Dendritic cell treated with granulocyte-macrophage colony-stimulating factor and Interleukin-4, amounts not matched to agents 40 ng/mL and 50 ng/mL, for 4 days (primary cell): ENCODE measurements around the gene IGFN1.

ENCODE experiments used
- H3K27ac Mint-ChIP-seq: one replicate; pipeline ENCODE4 v1.8.0; 2022; ENCODE audit warnings: mild to moderate bottlenecking, mixed read lengths
- H3K27me3 Mint-ChIP-seq: one replicate; pipeline ENCODE4 v1.8.0; 2022; ENCODE audit warnings: mild to moderate bottlenecking, mixed read lengths
- H3K36me3 Mint-ChIP-seq: one replicate; pipeline ENCODE4 v1.8.0; 2022; ENCODE audit warnings: low read depth, mixed read lengths
- H3K4me1 Mint-ChIP-seq: one replicate; pipeline ENCODE4 v1.8.0; 2022; ENCODE audit warnings: low read depth, mixed read lengths
- H3K4me3 Mint-ChIP-seq: one replicate; pipeline ENCODE4 v1.8.0; 2022; ENCODE audit warnings: mild to moderate bottlenecking, moderate library complexity, mixed read lengths
- H3K9me3 Mint-ChIP-seq: one replicate; pipeline ENCODE4 v1.8.0; 2022; ENCODE audit warnings: mixed read lengths
- intact Hi-C: fragments of 100-400 bp; cut with micrococcal nuclease; formaldehyde crosslinking; loops from one replicate; pipeline ENCODE4 v1.15.0; 2022

IGFN1 gene

DNA sequence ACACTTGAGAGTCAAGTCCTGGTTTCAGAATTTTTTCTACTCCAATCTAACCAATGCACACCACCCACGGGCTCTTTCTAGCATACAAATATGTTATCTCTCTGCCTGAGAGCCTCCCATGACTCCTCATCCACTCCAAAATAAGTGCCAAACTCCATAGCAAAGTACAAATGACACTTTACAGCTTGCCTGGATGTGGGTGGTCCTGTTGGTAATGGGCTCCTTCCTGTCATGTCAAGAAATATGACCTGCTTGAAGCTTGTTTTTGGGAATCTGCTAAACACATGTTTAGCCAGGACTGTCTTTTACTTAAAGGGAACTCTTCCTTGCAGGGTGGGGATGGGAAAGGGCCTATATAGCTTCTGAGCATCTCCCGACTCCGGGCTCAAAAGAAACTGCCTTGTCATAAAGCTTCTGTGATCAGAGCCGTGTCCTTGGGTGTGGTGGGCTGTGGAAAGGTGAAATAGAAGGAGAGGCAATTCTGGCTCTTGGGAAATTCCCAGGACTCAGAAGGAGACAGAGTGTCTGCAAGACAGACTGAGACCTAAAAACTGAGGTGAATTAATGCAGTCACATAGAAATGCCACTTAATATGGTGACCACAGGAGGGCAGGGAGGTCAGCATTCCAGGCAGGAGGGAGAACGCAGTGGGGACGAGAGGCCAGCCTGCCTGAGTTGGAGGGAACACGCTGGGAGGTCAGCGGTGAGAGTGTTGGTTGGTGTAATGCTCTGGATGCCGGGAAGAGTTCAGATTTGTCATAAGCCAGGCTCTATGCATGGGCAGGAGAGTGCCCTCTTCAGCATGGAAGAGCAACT lies 6.1 kb upstream of the IGFN1 start:
- Mint-ChIP-seq H3K9me3 (peaks cover under 1% of the 10 kb centered on the region), H3K36me3 (no peaks in the 10 kb centered on the region), H3K4me1 (peaks cover 20% of the 10 kb centered on the region), H3K4me3 (no peak overlapping the region), H3K27ac (no peak overlapping the region), H3K27me3 (peaks cover 8% of the 10 kb centered on the region)
- intact Hi-C loops, result no loop called here

DNA sequence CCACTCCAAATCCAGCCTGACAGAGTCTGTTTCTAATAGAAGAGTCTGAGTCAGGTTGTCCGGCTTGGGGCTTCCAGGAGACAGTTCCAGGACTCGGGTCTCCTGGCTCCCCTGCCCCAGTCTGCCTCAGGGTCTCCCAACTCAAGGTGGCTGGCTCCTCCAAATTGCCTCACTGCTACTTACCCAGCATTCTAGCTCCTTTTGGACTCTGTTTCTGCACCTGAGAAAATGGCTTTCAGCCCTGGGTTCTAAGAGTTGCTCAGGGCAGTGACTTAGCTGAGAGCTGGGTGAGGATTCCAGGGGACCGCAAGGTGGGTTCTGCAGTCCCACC lies 5.5 kb upstream of the IGFN1 start:
- no peak overlapping the region for H3K4me3 Mint-ChIP-seq
- H3K9me3 Mint-ChIP-seq, result no peaks in the 10 kb centered on the region
- peaks cover 15% of the 10 kb centered on the region for H3K4me1 Mint-ChIP-seq
- H3K36me3 Mint-ChIP-seq, result no peaks in the 10 kb centered on the region
- H3K27me3 Mint-ChIP-seq, result peaks cover 10% of the 10 kb centered on the region
- H3K27ac Mint-ChIP-seq, result no peak overlapping the region
- intact Hi-C loops, result no loop called here

DNA sequence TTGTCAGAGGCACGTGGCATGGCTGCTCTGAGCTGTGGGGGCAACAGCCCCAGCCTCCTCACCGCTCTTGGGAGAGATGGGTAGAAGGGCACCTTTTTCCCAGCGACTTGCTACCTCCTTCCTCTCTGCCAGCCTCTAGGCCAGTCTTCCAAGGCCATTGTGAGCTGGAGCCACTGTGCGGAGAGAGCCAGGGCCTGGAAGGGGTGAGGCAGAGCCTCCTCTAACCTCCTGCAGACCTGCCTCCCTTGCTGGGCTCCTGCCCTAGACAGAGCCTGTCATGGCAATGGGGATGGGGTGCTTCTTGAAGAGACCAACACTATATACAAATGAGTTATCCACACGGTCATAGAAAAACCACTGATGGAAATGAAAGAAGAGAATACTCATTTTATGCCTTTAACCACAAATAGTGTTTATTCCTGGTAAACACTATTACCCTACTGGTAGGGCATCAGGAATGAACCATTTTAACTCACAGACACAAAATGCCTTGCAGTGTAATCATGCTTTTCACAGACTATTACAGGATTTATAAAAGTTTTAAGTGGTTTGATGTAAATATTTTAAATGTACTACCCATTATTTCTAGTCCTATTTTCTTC lies 5.0 kb upstream of the IGFN1 start:
- no peak overlapping the region for H3K27ac Mint-ChIP-seq
- no peaks in the 10 kb centered on the region for H3K36me3 Mint-ChIP-seq
- H3K4me3 Mint-ChIP-seq, result no peak overlapping the region
- H3K4me1 Mint-ChIP-seq, result peaks cover 9% of the 10 kb centered on the region
- intact Hi-C loops, result no loop called here
- no peaks in the 10 kb centered on the region for H3K9me3 Mint-ChIP-seq
- peaks cover 13% of the 10 kb centered on the region for H3K27me3 Mint-ChIP-seq

DNA sequence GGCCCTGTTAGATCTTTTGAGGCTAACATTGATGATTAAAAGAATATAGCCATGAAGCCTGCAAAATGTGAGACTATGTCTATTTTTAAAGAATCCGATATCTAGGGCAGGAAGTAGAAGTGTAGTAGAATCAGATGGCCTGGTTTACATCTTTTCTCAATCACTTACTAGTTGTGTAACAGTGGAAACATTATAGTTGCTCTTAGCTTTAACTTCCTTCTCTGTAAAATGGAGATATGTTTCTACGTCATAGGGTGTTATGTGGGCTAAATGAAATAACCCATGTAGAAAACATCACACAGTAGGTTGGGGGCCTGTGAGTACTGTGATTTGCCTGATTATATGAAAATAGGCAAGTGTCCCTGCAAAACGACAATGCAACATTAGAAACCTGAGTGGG lies 4.4 kb upstream of the IGFN1 start:
- H3K27me3 Mint-ChIP-seq, result peaks cover 13% of the 10 kb centered on the region
- no peak overlapping the region for H3K4me3 Mint-ChIP-seq
- H3K27ac Mint-ChIP-seq, result no peak overlapping the region
- intact Hi-C loops, result no loop called here
- no peaks in the 10 kb centered on the region for H3K36me3 Mint-ChIP-seq
- H3K9me3 Mint-ChIP-seq, result no peaks in the 10 kb centered on the region
- H3K4me1 Mint-ChIP-seq, result peaks cover 5% of the 10 kb centered on the region

DNA sequence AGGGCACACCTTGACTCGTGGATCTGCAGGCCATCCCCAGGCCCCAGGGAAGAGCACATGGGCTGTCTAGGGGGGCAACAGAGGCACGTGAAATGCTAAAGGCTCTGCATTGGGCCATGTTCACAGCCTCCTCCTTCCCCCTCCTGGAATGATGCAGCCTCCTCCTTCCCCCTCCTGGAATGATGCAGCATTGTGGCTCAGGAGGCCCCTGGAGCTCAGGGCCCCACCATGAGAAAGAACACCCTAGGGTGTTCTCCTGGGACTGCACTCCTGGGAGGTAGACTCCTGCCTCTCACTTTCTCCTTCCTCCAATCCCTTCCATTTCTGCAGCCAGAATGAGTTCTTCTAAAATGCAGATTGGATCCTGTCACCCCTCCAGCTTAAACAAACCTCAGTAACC lies 1.5 kb upstream of the IGFN1 start:
- intact Hi-C loops, result no loop called here
- no peak overlapping the region for H3K27ac Mint-ChIP-seq
- no peaks in the 10 kb centered on the region for H3K36me3 Mint-ChIP-seq
- H3K4me1 Mint-ChIP-seq, result no peaks in the 10 kb centered on the region
- H3K27me3 Mint-ChIP-seq, result peaks cover 18% of the 10 kb centered on the region
- H3K9me3 Mint-ChIP-seq, result no peaks in the 10 kb centered on the region
- H3K4me3 Mint-ChIP-seq, result no peak overlapping the region

DNA sequence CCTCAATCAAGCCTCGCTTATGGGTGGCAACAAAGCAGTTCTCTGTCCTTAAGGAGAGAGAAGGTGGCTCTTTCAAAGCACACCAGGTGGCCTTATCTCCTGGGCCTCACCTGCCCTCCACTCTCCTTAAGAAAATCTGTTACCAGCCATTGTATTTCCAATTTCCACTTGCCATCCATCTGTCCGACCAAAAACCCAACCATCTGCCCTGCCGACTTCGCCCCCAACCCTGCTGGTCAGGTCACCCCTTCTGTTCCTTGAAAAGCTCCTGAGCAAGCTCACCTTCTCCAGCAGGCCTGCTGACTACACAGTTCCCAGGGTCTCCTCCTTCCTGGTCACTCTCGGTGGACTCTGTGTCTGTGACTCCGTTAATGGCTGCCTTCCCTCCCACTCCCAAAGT lies 619 bp upstream of the IGFN1 start:
- peaks cover 17% of the 10 kb centered on the region for H3K27me3 Mint-ChIP-seq
- no peak overlapping the region for H3K4me3 Mint-ChIP-seq
- no peaks in the 10 kb centered on the region for H3K36me3 Mint-ChIP-seq
- no peak overlapping the region for H3K27ac Mint-ChIP-seq
- intact Hi-C loops, result no loop called here
- H3K9me3 Mint-ChIP-seq, result no peaks in the 10 kb centered on the region
- H3K4me1 Mint-ChIP-seq, result no peaks in the 10 kb centered on the region

DNA sequence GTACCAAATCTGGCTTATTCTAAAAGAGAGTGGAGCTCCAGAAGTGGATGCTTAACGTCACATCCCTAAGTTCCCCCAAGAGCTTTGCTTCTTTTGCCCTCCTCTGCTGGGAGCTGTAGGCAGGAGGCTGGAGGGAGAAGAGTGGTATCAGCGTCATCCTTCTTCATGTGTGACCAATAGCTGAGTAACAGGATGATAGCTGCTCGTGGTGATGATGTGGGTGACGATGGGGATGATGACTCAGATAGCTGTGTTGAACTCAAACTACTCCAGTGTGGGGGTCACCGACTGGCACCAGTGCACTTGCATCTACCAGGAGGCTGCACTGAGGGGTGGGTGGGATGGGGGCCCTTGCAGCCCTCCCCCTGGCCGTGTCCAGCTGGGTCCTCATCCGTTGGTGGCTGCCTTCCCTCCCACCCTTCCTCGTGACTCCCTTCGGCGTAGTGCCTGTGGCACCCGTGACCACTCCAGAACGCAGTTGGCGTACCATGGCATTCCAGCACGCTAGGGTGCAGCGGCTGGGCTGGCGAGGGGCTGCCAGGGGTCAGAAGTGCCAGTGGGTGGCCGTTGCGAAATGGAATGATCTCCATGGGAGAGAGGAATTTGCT lies 1.1 kb downstream of the IGFN1 start:
- Mint-ChIP-seq H3K27ac (no peak overlapping the region), H3K9me3 (no peaks in the 10 kb centered on the region), H3K4me3 (no peak overlapping the region), H3K27me3 (peaks cover 17% of the 10 kb centered on the region), H3K4me1 (no peaks in the 10 kb centered on the region), H3K36me3 (no peaks in the 10 kb centered on the region)
- intact Hi-C loops, result no loop called here

DNA sequence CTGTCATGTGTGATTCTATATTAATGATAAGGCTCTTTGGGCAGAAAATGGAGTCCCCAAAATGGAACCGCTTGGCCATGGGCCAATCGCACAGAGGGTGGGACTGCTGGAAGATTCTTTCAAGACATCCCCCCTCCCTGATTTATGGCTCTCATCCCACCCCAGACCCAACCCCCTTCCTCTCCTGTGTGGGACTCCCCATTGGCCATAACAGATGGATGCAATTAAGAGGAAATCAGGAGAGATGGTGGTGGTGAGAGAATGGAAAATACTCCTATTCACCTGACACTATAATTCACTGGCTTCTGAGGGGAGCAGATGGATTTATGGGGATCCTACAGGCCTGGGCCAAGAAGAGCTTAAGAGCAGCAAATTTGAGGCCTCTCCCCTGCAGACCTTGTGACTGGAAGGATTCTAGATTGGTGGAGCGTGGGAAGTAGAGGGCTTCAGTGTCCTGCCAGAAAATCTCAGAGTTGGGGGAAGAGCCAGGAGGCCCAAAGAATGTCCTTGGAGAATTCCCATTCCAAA lies 1.7 kb downstream of the IGFN1 start:
- no peak overlapping the region for H3K4me3 Mint-ChIP-seq
- H3K36me3 Mint-ChIP-seq, result no peaks in the 10 kb centered on the region
- no peaks in the 10 kb centered on the region for H3K9me3 Mint-ChIP-seq
- H3K4me1 Mint-ChIP-seq, result no peaks in the 10 kb centered on the region
- H3K27me3 Mint-ChIP-seq, result peaks cover 17% of the 10 kb centered on the region
- H3K27ac Mint-ChIP-seq, result no peak overlapping the region
- intact Hi-C loops, result no loop called here

DNA sequence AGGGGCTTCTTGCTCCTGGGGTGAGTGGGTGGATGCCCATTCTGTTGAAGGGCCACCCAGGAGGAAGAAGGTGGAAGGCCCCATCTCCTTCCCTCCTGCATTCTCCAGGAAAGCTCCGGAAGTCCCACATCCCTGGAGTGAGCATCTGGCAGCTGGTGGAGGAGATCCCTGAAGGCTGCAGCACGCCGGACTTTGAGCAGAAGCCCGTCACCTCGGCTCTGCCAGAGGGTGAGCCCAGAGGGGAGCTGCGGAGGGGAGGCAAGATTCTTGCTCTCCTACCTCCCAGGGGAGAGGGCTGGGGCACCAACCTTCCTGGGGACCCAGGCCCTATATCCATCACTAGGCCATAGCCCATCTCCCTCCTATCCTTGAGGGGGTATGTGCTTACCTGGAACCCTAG lies 3.4 kb downstream of the IGFN1 start:
- Mint-ChIP-seq H3K4me3 (no peak overlapping the region), H3K9me3 (no peaks in the 10 kb centered on the region), H3K36me3 (no peaks in the 10 kb centered on the region), H3K27ac (no peak overlapping the region), H3K27me3 (peaks cover 17% of the 10 kb centered on the region), H3K4me1 (no peaks in the 10 kb centered on the region)
- intact Hi-C loops, result no loop called here

DNA sequence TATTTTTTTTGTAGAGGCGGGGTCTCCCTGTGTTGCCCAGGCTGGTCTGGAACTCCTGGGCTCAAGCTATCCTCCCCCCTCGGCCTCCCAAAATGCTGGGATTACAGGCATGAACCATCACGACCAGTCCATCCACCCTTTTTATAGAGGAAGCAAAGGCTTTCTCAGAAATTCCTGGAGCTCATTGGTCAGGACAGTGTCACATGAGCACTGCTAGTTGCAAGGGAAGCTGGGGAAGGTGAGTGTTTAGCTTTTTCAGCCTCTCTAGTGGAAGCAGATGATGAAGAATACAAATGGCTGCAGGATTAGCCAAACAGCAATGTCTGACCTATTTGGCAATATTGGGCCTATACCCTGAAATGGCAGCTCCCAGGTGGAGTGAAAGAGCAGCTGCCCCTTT lies 8.0 kb downstream of the IGFN1 start:
- Mint-ChIP-seq H3K27me3 (peaks cover 4% of the 10 kb centered on the region), H3K4me1 (no peaks in the 10 kb centered on the region), H3K9me3 (no peaks in the 10 kb centered on the region), H3K36me3 (no peaks in the 10 kb centered on the region), H3K4me3 (no peak overlapping the region), H3K27ac (no peak overlapping the region)
- intact Hi-C loops, result no loop called here

DNA sequence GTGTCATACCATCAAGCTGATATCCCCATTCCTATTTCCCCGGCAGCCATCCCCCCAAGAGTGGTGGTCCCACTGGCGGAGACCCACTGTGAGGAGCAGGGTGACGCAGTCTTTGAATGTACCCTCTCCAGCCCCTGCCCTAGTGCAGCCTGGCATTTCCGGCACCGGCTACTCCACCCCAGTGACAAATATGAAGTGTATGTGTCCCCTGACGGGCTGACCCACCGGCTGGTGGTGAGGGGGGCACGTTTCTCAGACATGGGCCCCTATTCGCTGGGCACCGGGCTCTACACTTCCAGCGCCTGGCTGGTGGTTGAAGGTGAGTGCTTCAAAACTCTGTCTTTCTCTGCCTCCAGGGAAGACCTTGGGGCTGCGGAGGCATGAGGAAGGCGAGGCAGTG lies 14.4 kb downstream of the IGFN1 start:
- Mint-ChIP-seq H3K36me3 (no peaks in the 10 kb centered on the region), H3K27me3 (peaks cover 9% of the 10 kb centered on the region), H3K4me1 (no peaks in the 10 kb centered on the region), H3K4me3 (no peak overlapping the region), H3K9me3 (no peaks in the 10 kb centered on the region), H3K27ac (no peak overlapping the region)
- intact Hi-C loops, result no loop called here

DNA sequence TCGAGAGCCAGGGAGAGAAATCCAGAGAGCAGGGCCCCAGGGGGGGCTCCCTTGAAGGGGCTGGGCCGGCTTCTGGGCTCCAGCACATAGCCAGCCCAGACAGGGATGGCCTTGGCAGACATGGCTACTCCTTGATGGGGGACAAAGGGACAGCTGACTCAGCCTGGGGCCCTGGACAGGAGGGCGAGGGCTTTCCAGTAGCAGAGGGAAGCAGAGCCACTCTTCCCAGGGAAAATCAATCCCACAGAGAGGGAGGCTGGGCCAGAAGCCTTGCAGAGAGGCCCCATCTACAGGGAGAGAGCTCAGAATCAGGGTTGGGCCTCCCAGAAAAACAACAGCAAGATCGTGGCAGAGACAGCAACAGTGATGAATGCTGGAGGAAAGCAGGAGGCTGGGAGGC lies 15.6 kb downstream of the IGFN1 start:
- H3K27ac Mint-ChIP-seq, result no peak overlapping the region
- no peak overlapping the region for H3K4me3 Mint-ChIP-seq
- H3K36me3 Mint-ChIP-seq, result no peaks in the 10 kb centered on the region
- no peaks in the 10 kb centered on the region for H3K9me3 Mint-ChIP-seq
- intact Hi-C loops, result no loop called here
- H3K27me3 Mint-ChIP-seq, result peaks cover 16% of the 10 kb centered on the region
- no peaks in the 10 kb centered on the region for H3K4me1 Mint-ChIP-seq

DNA sequence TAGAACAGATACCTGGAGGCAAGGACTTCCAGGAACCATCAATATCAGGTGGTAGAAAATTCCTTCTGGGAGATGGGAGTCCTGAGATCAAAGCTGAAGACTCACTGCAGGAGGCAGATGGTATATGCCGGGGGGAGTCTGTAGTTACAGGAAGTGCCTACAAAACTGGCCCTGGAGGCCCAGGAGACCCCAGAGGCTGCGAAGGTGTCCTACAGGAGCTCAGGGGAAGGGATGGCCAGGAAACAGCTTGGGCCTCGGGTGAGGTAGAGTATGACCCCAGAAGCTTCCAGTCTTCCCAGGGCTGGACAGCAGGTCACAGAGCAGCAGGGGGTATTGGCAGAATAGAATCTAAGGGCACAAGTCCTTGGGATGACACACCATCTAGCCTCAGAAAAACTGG lies 16.4 kb downstream of the IGFN1 start:
- intact Hi-C loops, result no loop called here
- no peak overlapping the region for H3K27ac Mint-ChIP-seq
- H3K27me3 Mint-ChIP-seq, result peaks cover 23% of the 10 kb centered on the region
- H3K4me1 Mint-ChIP-seq, result no peaks in the 10 kb centered on the region
- H3K4me3 Mint-ChIP-seq, result no peak overlapping the region
- no peaks in the 10 kb centered on the region for H3K36me3 Mint-ChIP-seq
- H3K9me3 Mint-ChIP-seq, result no peaks in the 10 kb centered on the region

DNA sequence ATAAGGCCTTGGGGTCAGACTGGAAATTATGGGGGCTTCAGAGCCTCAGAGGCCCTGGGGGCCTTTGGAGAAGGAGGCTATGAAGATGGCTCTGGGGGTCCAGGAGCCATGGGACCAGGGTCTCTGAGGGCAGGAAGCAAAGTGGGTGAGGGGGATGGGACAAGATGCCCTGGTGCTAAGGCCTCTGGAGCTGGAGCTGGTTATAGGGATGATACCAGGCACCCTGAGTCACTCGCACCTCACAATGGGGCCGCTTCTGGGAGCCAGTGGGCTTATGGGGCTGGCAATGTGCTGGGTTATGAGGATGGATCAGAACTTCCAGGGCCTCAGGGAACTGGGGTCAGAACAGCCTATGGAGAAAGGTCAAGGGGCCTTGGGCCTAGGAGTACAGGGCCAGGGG lies 17.6 kb downstream of the IGFN1 start:
- H3K36me3 Mint-ChIP-seq, result no peaks in the 10 kb centered on the region
- no peak overlapping the region for H3K27ac Mint-ChIP-seq
- no peak overlapping the region for H3K4me3 Mint-ChIP-seq
- peaks cover 26% of the 10 kb centered on the region for H3K27me3 Mint-ChIP-seq
- intact Hi-C loops, result no loop called here
- H3K9me3 Mint-ChIP-seq, result no peaks in the 10 kb centered on the region
- H3K4me1 Mint-ChIP-seq, result no peaks in the 10 kb centered on the region
